ENCODE measurements around the gene CCNJ.

DNA sequence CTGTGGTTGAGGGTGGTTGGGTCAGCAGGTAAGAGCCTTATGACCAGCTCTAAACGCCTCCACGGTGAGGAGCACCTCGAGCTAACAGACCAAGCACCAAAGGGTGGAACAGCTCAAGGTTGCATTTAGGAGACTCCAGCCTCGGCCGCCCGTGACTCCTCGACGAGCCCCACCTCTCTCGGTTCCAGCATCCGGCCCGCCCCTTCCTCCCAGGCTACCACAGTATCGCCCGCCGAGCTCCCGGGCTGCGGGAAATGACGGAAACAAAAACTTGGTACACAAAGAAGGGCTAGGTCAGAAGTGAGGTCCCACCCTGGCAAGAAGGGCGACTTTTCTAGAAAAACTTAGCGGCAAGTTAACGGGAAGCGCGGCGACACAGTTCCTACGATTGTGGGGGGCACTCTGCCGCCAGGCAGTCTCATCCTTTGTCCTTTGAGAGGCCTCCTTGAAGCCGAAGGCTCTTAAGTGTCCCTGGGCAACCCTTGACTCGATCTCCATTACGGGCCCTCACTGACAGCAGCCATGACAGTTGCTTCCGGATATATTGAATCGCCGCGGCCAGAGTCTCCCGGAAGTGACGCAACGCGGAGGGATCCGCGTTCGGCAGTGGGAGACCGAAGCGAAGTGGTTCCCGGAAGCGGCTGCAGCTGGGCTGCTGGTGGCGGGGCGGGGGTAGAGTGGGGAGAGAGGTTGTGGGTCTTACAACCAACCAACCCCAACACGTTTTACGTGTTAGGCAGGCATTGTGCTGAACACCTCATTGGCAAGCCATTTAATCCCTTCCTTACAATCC, 46.5 kb downstream of the CCNJ start:
- no peak for TF ChIP-seq CTCF (IDR thresholded peaks at IDR 0.05)
- TF ChIP-seq POLR2A (IDR thresholded peaks at IDR 0.05) = peak in 1 of 2 donors; percentile 40
